DOHH2 (cell line): ENCODE results near the gene LIPC.

ENCODE experiments used
- H3F3A ChIP-seq: fragments of 200-600 bp; sonication (generic), shearing (Covaris generic); 2 replicates; pipeline ENCODE4 v1.6.0; 2016; ENCODE audit warnings: antibody characterized with exemption, mild to moderate bottlenecking; ENCODE audit not compliant: control insufficient read depth, insufficient read depth
- H3K27ac ChIP-seq: fragments of 200-600 bp; sonication (generic); 2 replicates; pipeline ENCODE4 v1.5.1; 2014; ENCODE audit warnings: low read depth, mild to moderate bottlenecking, low read length, moderate library complexity
- H3K27me3 ChIP-seq: fragments of 200-600 bp; sonication (generic); 2 replicates; pipeline ENCODE4 v1.6.1; 2014; ENCODE audit warnings: mild to moderate bottlenecking, low read length, mixed read lengths; ENCODE audit not compliant: control insufficient read depth
- H3K36me3 ChIP-seq: fragments of 200-600 bp; sonication (generic); 2 replicates; pipeline ENCODE4 v1.6.1; 2014; ENCODE audit warnings: mild to moderate bottlenecking, low read length, moderate library complexity, mixed read lengths; ENCODE audit not compliant: control insufficient read depth
- H3K4me1 ChIP-seq: fragments of 200-600 bp; sonication (generic); 2 replicates; pipeline ENCODE4 v1.6.1; 2014; ENCODE audit warnings: mild to moderate bottlenecking, low read length, mixed read lengths; ENCODE audit not compliant: control insufficient read depth
- H3K4me2 ChIP-seq: fragments of 200-600 bp; sonication (generic); 2 replicates; pipeline ENCODE4 v1.6.0; 2014; ENCODE audit warnings: mild to moderate bottlenecking, low read length, moderate library complexity
- H3K4me3 ChIP-seq: fragments of 200-600 bp; sonication (generic); 2 replicates; pipeline ENCODE4 v1.5.1; 2014; ENCODE audit warnings: mild to moderate bottlenecking, low read length, mixed read lengths
- H3K79me2 ChIP-seq: fragments of 200-600 bp; sonication (generic); 2 replicates; pipeline ENCODE4 v1.6.1; 2014; ENCODE audit warnings: mild to moderate bottlenecking, low read length, mixed read lengths; ENCODE audit not compliant: control insufficient read depth
- H3K9me2 ChIP-seq: fragments of 200-600 bp; sonication (generic); replicated peaks from 2 replicates; pipeline ENCODE4 v1.6.1; 2014; ENCODE audit warnings: mild to moderate bottlenecking, low read length, mixed read lengths; ENCODE audit not compliant: control insufficient read depth
- H3K9me3 ChIP-seq: fragments of 200-600 bp; sonication (generic); 2 replicates; pipeline ENCODE4 v1.6.1; 2014; ENCODE audit warnings: antibody characterized with exemption, low read length, mixed read lengths; ENCODE audit not compliant: control insufficient read depth, insufficient read depth
- H4K20me1 ChIP-seq: fragments of 200-600 bp; sonication (generic); 2 replicates; pipeline ENCODE4 v1.6.0; 2014; ENCODE audit warnings: low read depth, mild to moderate bottlenecking, antibody characterized with exemption, low read length, moderate library complexity; ENCODE audit not compliant: control insufficient read depth, insufficient read depth
- CTCF ChIP-seq: fragments of 200-600 bp; sonication (generic); IDR thresholded peaks from one replicate; pipeline ENCODE4 v1.5.1; 2014; ENCODE audit warnings: antibody characterized with exemption, mild to moderate bottlenecking, low read depth, low read length; ENCODE audit not compliant: poor library complexity, severe bottlenecking
- EZH2phosphoT487 ChIP-seq: fragments of 200-600 bp; sonication (generic); IDR thresholded peaks from 2 replicates; pipeline ENCODE4 v1.6.1; 2017; ENCODE audit warnings: borderline replicate concordance, mild to moderate bottlenecking, antibody characterized with exemption, low read length, moderate library complexity, mixed read lengths

The LIPC gene

GRCh38 chr15:58386081-58386480 lies 45.7 kb upstream of the LIPC start:
- no peak overlapping the region for H3K27ac ChIP-seq
- no peaks in the 10 kb centered on the region for H4K20me1 ChIP-seq
- H3K4me2 ChIP-seq = no peak overlapping the region
- H3K27me3 ChIP-seq = peaks cover 3% of the 10 kb centered on the region; the same call in 1 of the 2 replicates
- no peaks in the 10 kb centered on the region for H3K9me2 ChIP-seq
- H3F3A ChIP-seq = no peaks in the 10 kb centered on the region
- no peaks in the 10 kb centered on the region for H3K79me2 ChIP-seq
- H3K4me3 ChIP-seq = no peak overlapping the region
- no peaks in the 10 kb centered on the region for H3K4me1 ChIP-seq
- TF ChIP-seq EZH2phosphoT487 (no peak), CTCF (no peak)
- H3K36me3 ChIP-seq = no peaks in the 10 kb centered on the region
- no peaks in the 10 kb centered on the region for H3K9me3 ChIP-seq

GRCh38 chr15:58386641-58387040 lies 45.1 kb upstream of the LIPC start:
- H3K4me2 ChIP-seq = no peak overlapping the region

GRCh38 chr15:58387130-58387529 lies 44.7 kb upstream of the LIPC start:
- TF ChIP-seq EZH2phosphoT487 (no peak), CTCF (no peak)
- Histone ChIP-seq H3K4me3 (no peak overlapping the region), H3F3A (no peaks in the 10 kb centered on the region), H3K36me3 (no peaks in the 10 kb centered on the region), H3K4me1 (no peaks in the 10 kb centered on the region), H3K4me2 (no peak overlapping the region), H3K27me3 (peaks cover 5% of the 10 kb centered on the region; the same call in 1 of the 2 replicates), H4K20me1 (no peaks in the 10 kb centered on the region), H3K9me3 (no peaks in the 10 kb centered on the region), H3K9me2 (no peaks in the 10 kb centered on the region), H3K79me2 (no peaks in the 10 kb centered on the region), H3K27ac (no peak overlapping the region)

More at GRCh38 chr15:58386641-58387040, 45.1 kb upstream of the LIPC start:
- Histone ChIP-seq H3K4me1 (no peaks in the 10 kb centered on the region), H3K27ac (no peak overlapping the region), H3K27me3 (peaks cover 5% of the 10 kb centered on the region; the same call in 1 of the 2 replicates), H3F3A (no peaks in the 10 kb centered on the region), H3K9me3 (no peaks in the 10 kb centered on the region), H3K36me3 (no peaks in the 10 kb centered on the region), H3K79me2 (no peaks in the 10 kb centered on the region), H3K9me2 (no peaks in the 10 kb centered on the region), H3K4me3 (no peak overlapping the region), H4K20me1 (no peaks in the 10 kb centered on the region)
- TF ChIP-seq CTCF (no peak), EZH2phosphoT487 (no peak)

- no peak overlapping the region for H3K27ac ChIP-seq
Measured at GRCh38 chr15:58388211-58388610, 43.6 kb upstream of the LIPC start.

More at GRCh38 chr15:58388211-58388610, 43.6 kb upstream of the LIPC start:
- no peaks in the 10 kb centered on the region for H3K9me3 ChIP-seq
- H3K36me3 ChIP-seq = no peaks in the 10 kb centered on the region
- no peaks in the 10 kb centered on the region for H3F3A ChIP-seq
- TF ChIP-seq CTCF (no peak), EZH2phosphoT487 (no peak)
- H3K4me2 ChIP-seq = no peak overlapping the region
- H3K27me3 ChIP-seq = peaks cover 5% of the 10 kb centered on the region; the same call in 1 of the 2 replicates
- H3K79me2 ChIP-seq = no peaks in the 10 kb centered on the region
- H4K20me1 ChIP-seq = no peaks in the 10 kb centered on the region
- no peaks in the 10 kb centered on the region for H3K9me2 ChIP-seq
- H3K4me1 ChIP-seq = no peaks in the 10 kb centered on the region
- H3K4me3 ChIP-seq = no peak overlapping the region
